K562 (cell line): ENCODE results near the gene NT5C. TPM values are rescaled to one million over a fixed set of nuclear protein-coding genes. Genes with fewer than 3 reads are reported as not detected.

Source experiments
- BCOR ChIP-seq: fragments of 450-650 bp; IDR thresholded peaks from 2 replicates; pipeline ENCODE4 v1.6.1; 2016
- CHD1 ChIP-seq: fragments of 200-600 bp; sonication (generic); IDR thresholded peaks from one replicate; pipeline ENCODE4 v1.6.1; 2012; ENCODE audit warnings: mild to moderate bottlenecking, moderate library complexity, low read length, inconsistent platforms
- HDAC2 ChIP-seq: fragments of 450-650 bp; IDR thresholded peaks from 2 replicates; pipeline ENCODE4 v1.6.1; 2016; ENCODE audit warnings: mild to moderate bottlenecking
- MEIS2 ChIP-seq: fragments of 450-650 bp; IDR thresholded peaks from 2 replicates; pipeline ENCODE4 v1.6.1; 2014; ENCODE audit warnings: mild to moderate bottlenecking; ENCODE audit not compliant: partially characterized antibody
- NEUROD1 ChIP-seq: fragments of 150-350 bp; IDR thresholded peaks from 2 replicates; pipeline ENCODE4 v1.6.1; 2014; ENCODE audit warnings: borderline replicate concordance, low read length, low read depth; ENCODE audit not compliant: partially characterized antibody
- PHF20 ChIP-seq: fragments of 450-650 bp; IDR thresholded peaks from 2 replicates; pipeline ENCODE4 v1.6.1; 2018; ENCODE audit not compliant: partially characterized antibody
- PHTF2 ChIP-seq: fragments of 250-450 bp; sonication (Bioruptor Pico); IDR thresholded peaks from 2 replicates; pipeline ENCODE4 v1.5.0; 2021; ENCODE audit warnings: mild to moderate bottlenecking
- POLR2AphosphoS2 ChIP-seq: IDR thresholded peaks from 2 replicates; pipeline ENCODE4 v1.6.1; 2012; ENCODE audit warnings: low read length, improper control_type of control experiment
- RBM22 ChIP-seq: fragments of 200-400 bp; formaldehyde crosslinking; IDR thresholded peaks from 2 replicates; pipeline ENCODE4 v1.6.1; 2018; ENCODE audit warnings: low read length, low read depth; ENCODE audit not compliant: poor library complexity, severe bottlenecking
- TCFL5 ChIP-seq: fragments of 250-450 bp; sonication (Bioruptor Pico); conservative IDR thresholded peaks from 2 replicates; pipeline ENCODE4 v1.6.1; 2021; ENCODE audit warnings: mild to moderate bottlenecking, moderate library complexity, matching md5 sums
- ZNF121 ChIP-seq: sonication (generic); formaldehyde crosslinking; conservative IDR thresholded peaks from 2 replicates; pipeline ENCODE4 v1.8.0; 2022; ENCODE audit warnings: missing genetic modification reagents
- ZNF586 ChIP-seq: fragments of 450-650 bp; formaldehyde crosslinking; conservative IDR thresholded peaks from 2 replicates; pipeline ENCODE4 v1.4.0; 2020; ENCODE audit warnings: mild to moderate bottlenecking, moderate library complexity
- polyA plus RNA-seq, 8 experiments: library from polyadenylated mRNA; depleted of rRNA in 4 of 8; stranded (reverse) in 5 of 8; unstranded in 3 of 8; fragments of >200 nt; fragmentation: Nextera tagmentation in 2 of 8; fragmentation: Illumina TruSeq in 1 of 8; extraction: Ambion mirVana in 2 of 8; extraction: Trizol in 1 of 8; gene quantifications; 2 replicates each; pipeline versions ENCODE4 v1.2.1 to v1.2.3, GENCODE V29; 2011 to 2014; ENCODE audit warnings: inconsistent platforms in 1 of 8, missing spikeins in 1 of 8
- total RNA-seq, 7 experiments: library from RNA; depleted of rRNA in 6 of 7; stranded (reverse); fragments of >200 nt in 6 of 7; fragmentation: Illumina TruSeq in 2 of 7; extraction: Trizol in 2 of 7; gene quantifications; 2 replicates each; pipeline versions ENCODE4 v1.2.1 to v1.2.3, GENCODE V29; 2011 to 2021; ENCODE audit warnings: low replicate concordance in 1 of 7
- TF ChIP-seq, protein P1 (sequence below): sonication (generic); formaldehyde crosslinking; IDR thresholded peaks from 2 replicates; pipeline ENCODE4 v1.8.1; 2022; ENCODE audit warnings: missing genetic modification reagents
- TF ChIP-seq, protein P2 (sequence below): sonication (generic); formaldehyde crosslinking; IDR thresholded peaks from 2 replicates; pipeline ENCODE4 v1.8.1; 2023; ENCODE audit warnings: mild to moderate bottlenecking, missing genetic modification reagents
- TF ChIP-seq, protein P3 (sequence below): fragments of 450-650 bp; IDR thresholded peaks from 2 replicates; pipeline ENCODE4 v1.6.1; 2016; ENCODE audit warnings: antibody characterized with exemption
- TF ChIP-seq, protein P4 (sequence below): IDR thresholded peaks from 2 replicates; pipeline ENCODE4 v1.6.1; 2011; ENCODE audit warnings: borderline replicate concordance, low read depth, mild to moderate bottlenecking, moderate library complexity, low read length; ENCODE audit not compliant: insufficient read depth, poor library complexity, severe bottlenecking

NT5C gene
- total and polyA plus RNA-seq, 9 of the 15 experiments (the other 6 are each of a cell fraction or from before 2014, with no cell fraction given): 2.9 to 205 (median 45.0) TPM

DNA sequence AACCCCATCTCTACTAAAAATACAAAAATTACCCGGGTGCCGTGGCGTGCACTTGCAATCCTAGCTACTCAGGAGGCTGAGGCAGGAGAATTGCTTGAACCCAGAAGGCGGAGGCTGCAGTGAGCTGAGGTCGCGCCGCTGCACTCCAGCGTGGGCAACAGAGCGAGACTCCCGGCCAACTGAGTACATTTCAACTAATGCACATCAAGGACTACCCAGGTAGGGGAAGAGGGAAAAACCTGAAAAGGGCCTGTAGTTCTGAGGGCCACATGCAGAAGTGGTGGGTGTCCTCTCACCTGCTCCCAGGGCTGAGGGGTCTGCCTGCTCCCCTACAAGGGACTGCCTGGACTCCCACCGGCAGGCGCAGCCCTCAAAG lies 44.4 kb downstream of the NT5C start (continued):
- TF ChIP-seq, protein P1, sequence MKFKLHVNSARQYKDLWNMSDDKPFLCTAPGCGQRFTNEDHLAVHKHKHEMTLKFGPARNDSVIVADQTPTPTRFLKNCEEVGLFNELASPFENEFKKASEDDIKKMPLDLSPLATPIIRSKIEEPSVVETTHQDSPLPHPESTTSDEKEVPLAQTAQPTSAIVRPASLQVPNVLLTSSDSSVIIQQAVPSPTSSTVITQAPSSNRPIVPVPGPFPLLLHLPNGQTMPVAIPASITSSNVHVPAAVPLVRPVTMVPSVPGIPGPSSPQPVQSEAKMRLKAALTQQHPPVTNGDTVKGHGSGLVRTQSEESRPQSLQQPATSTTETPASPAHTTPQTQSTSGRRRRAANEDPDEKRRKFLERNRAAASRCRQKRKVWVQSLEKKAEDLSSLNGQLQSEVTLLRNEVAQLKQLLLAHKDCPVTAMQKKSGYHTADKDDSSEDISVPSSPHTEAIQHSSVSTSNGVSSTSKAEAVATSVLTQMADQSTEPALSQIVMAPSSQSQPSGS: no peak
- no peak for TF ChIP-seq ZNF586
- TF ChIP-seq CHD1: no peak
- no peak for TF ChIP-seq PHF20
- TF ChIP-seq HDAC2: no peak
- TF ChIP-seq, protein P2, sequence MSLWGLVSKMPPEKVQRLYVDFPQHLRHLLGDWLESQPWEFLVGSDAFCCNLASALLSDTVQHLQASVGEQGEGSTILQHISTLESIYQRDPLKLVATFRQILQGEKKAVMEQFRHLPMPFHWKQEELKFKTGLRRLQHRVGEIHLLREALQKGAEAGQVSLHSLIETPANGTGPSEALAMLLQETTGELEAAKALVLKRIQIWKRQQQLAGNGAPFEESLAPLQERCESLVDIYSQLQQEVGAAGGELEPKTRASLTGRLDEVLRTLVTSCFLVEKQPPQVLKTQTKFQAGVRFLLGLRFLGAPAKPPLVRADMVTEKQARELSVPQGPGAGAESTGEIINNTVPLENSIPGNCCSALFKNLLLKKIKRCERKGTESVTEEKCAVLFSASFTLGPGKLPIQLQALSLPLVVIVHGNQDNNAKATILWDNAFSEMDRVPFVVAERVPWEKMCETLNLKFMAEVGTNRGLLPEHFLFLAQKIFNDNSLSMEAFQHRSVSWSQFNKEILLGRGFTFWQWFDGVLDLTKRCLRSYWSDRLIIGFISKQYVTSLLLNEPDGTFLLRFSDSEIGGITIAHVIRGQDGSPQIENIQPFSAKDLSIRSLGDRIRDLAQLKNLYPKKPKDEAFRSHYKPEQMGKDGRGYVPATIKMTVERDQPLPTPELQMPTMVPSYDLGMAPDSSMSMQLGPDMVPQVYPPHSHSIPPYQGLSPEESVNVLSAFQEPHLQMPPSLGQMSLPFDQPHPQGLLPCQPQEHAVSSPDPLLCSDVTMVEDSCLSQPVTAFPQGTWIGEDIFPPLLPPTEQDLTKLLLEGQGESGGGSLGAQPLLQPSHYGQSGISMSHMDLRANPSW: peak; percentile 83; the same call in 1 of the 2 replicates
- TF ChIP-seq POLR2AphosphoS2: no peak
- TF ChIP-seq, protein P3, sequence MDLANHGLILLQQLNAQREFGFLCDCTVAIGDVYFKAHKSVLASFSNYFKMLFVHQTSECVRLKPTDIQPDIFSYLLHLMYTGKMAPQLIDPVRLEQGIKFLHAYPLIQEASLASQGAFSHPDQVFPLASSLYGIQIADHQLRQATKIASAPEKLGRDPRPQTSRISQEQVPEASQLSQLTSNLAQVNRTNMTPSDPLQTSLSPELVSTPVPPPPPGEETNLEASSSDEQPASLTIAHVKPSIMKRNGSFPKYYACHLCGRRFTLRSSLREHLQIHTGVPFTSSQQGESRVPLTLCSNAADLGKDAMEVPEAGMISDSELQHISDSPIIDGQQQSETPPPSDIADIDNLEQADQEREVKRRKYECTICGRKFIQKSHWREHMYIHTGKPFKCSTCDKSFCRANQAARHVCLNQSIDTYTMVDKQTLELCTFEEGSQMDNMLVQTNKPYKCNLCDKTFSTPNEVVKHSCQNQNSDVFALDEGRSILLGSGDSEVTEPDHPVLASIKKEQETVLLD: 0 out of 2 replicates have a peak, but pooled peaks have one; percentile 25
- no peak for TF ChIP-seq TCFL5
- TF ChIP-seq, protein P4, sequence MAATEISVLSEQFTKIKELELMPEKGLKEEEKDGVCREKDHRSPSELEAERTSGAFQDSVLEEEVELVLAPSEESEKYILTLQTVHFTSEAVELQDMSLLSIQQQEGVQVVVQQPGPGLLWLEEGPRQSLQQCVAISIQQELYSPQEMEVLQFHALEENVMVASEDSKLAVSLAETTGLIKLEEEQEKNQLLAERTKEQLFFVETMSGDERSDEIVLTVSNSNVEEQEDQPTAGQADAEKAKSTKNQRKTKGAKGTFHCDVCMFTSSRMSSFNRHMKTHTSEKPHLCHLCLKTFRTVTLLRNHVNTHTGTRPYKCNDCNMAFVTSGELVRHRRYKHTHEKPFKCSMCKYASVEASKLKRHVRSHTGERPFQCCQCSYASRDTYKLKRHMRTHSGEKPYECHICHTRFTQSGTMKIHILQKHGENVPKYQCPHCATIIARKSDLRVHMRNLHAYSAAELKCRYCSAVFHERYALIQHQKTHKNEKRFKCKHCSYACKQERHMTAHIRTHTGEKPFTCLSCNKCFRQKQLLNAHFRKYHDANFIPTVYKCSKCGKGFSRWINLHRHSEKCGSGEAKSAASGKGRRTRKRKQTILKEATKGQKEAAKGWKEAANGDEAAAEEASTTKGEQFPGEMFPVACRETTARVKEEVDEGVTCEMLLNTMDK: no peak
- TF ChIP-seq NEUROD1: no peak
- TF ChIP-seq MEIS2: no peak
- no peak for TF ChIP-seq RBM22
- TF ChIP-seq ZNF121 (CRISPR knock-in tag): peak; percentile 49
- no peak for TF ChIP-seq PHTF2 (CRISPR knock-in tag)
- peak; percentile 38; the same call in 1 of the 2 replicates for TF ChIP-seq BCOR
